T-cell (primary cell): ENCODE results near the gene KIF3A. TPM values are rescaled to one million over a fixed set of nuclear protein-coding genes. Genes with fewer than 3 reads are reported as not detected.

ENCODE experiments used
- ATAC-seq, 4 experiments: fragments of 200-7000 bp in 3 of 4; fragments of 150-1000 bp in 1 of 4; cut with Tn5 transposase; replicated peaks in 1 of 4; 1 replicate in 3 of 4; 2 replicates in 1 of 4; pipeline ENCODE4 v1.10.0; 2021; ENCODE audit warnings: moderate library complexity in 3 of 4, mild to moderate bottlenecking in 2 of 4, moderate number of reproducible peaks in 1 of 4
- CTCF ChIA-PET, 2 donors: fragments of 300-600 bp; sonication (Branson Sonifier 250); formaldehyde crosslinking; loops; one replicate each; lab custom pipeline; 2022; ENCODE audit warnings: antibody characterized with exemption in 2 of 2; lab: Charles Lee
- POLR2A ChIA-PET, 2 donors: fragments of 300-600 bp; sonication (Branson Sonifier 250); formaldehyde crosslinking; loops; one replicate each; lab custom pipeline; 2022; ENCODE audit warnings: antibody characterized with exemption in 2 of 2; lab: Charles Lee
- DNase-seq, 35 experiments: peaks; one replicate each; pipeline versions ENCODE4 v3.0.0 to v3.0.0-alpha.2; 2013 to 2023
- H3K27ac ChIP-seq: one replicate; pipeline ENCODE4 v1.5.1; 2013; ENCODE audit warnings: low read length
- H3K27me3 ChIP-seq, 2 experiments: replicated peaks in 1 of 2; 1 replicate in 1 of 2; 2 replicates in 1 of 2; pipeline versions ENCODE4 v1.6.1 to v1.7.0; 2013; ENCODE audit warnings: low read length in 1 of 2, mixed read lengths in 1 of 2; ENCODE audit not compliant: control insufficient read depth in 2 of 2, insufficient read depth in 2 of 2; ENCODE audit errors: extremely low read depth in 1 of 2
- H3K36me3 ChIP-seq, 2 donors: 1 replicate in 1 of 2; 2 replicates in 1 of 2; pipeline versions ENCODE4 v1.6.1 to v1.7.0; 2013; ENCODE audit warnings: low read length in 1 of 2; ENCODE audit not compliant: control insufficient read depth in 2 of 2, insufficient read depth in 1 of 2; ENCODE audit errors: extremely low read depth in 1 of 2
- H3K4me1 ChIP-seq, 2 experiments: 1 replicate in 1 of 2; 2 replicates in 1 of 2; pipeline versions ENCODE4 v1.6.1 to v1.7.0; 2013; ENCODE audit warnings: low read length in 2 of 2, mixed read lengths in 1 of 2; ENCODE audit not compliant: insufficient read depth in 2 of 2, control insufficient read depth in 1 of 2; ENCODE audit errors: extremely low read depth in 1 of 2
- H3K4me3 ChIP-seq, 2 donors: 1 replicate in 1 of 2; 2 replicates in 1 of 2; pipeline versions ENCODE4 v1.5.1 to v1.7.0; 2013; ENCODE audit warnings: mild to moderate bottlenecking in 2 of 2, low read length in 1 of 2, moderate library complexity in 1 of 2; ENCODE audit not compliant: control insufficient read depth in 1 of 2; ENCODE audit errors: extremely low read depth in 1 of 2
- H3K9me3 ChIP-seq: 2 replicates; pipeline ENCODE4 v1.7.0; 2013
- H3K27ac Mint-ChIP-seq, 2 donors: one replicate each; pipeline ENCODE4 v1.8.0; 2020 to 2021; ENCODE audit warnings: mild to moderate bottlenecking in 2 of 2, mixed read lengths in 2 of 2
- H3K27me3 Mint-ChIP-seq, 2 donors: one replicate each; pipeline ENCODE4 v1.8.0; 2021 to 2022; ENCODE audit warnings: mixed read lengths in 2 of 2
- H3K36me3 Mint-ChIP-seq: one replicate; pipeline ENCODE4 v1.8.0; 2021; ENCODE audit warnings: mixed read lengths
- H3K4me1 Mint-ChIP-seq, 3 donors: one replicate each; pipeline ENCODE4 v1.8.0; 2020 to 2022; ENCODE audit warnings: mixed read lengths in 3 of 3, mild to moderate bottlenecking in 1 of 3
- H3K4me3 Mint-ChIP-seq, 3 donors: one replicate each; pipeline ENCODE4 v1.8.0; 2020 to 2022; ENCODE audit warnings: mild to moderate bottlenecking in 3 of 3, mixed read lengths in 3 of 3, moderate library complexity in 3 of 3
- H3K9me3 Mint-ChIP-seq, 3 donors: one replicate each; pipeline ENCODE4 v1.8.0; 2020 to 2022; ENCODE audit warnings: mixed read lengths in 3 of 3
- WGBS: methylation state at CpG from one replicate; pipeline ENCODE4 v1.1.5; 2013; ENCODE audit warnings: missing lambda C conversion rate; ENCODE audit not compliant: insufficient coverage; 5-methylcytosine and 5-hydroxymethylcytosine counted together
- total RNA-seq, 35 experiments: library from RNA in 6 of 35; stranded (reverse) in 6 of 35; fragments of 120-200 nt in 1 of 35; gene quantifications; one replicate each; pipeline versions ENCODE4 v1.2.1 to v1.2.4 and lab custom pipeline; 2013 to 2026

KIF3A gene
- total RNA-seq, 5 donors from 2014 or later (not counting 1 experiment from before 2014, with no cell fraction given): 13.8 to 15.9 (median 15.2) TPM

DNA sequence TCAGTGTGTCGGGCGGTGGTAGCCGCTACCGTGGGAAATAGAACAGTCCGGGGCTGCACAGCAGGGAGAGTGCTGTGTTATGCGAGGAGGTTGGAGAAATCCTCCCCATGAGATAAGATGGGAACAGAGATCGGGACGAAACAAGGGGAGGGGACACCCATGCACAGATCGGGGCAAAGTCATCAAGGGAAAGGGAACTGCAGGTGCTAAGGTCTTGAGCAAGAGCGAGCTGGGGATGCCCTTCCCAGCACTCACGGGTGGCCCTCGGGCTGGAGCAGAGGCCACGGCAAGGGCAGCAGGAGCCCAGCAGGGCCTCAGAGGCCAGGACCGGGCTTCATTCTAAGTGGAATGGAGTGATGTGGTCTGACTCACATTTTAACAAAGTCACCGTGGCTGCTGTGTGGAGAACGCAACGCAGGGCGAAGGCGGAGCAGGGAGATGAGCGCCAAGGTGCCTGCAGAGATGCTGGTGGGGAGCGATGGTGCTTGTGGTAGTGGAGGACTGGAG, 71.7 kb downstream of the KIF3A start:
- Histone ChIP-seq H3K27ac (no peak overlapping the region), H3K4me3 (no peak overlapping the region), H3K36me3 (no peaks in the 10 kb centered on the region), H3K9me3 (no peaks in the 10 kb centered on the region), H3K27me3 (peaks cover 0 to 7% of the 10 kb centered on the region in 2 experiments), H3K4me1 (peaks cover 0 to 27% of the 10 kb centered on the region in 2 experiments)
- Mint-ChIP-seq H3K4me3 (no peak overlapping the region), H3K9me3 (no peaks in the 10 kb centered on the region), H3K36me3 (no peaks in the 10 kb centered on the region), H3K4me1 (peaks cover 15 to 25% (median 18%) of the 10 kb centered on the region in 3 donors), H3K27ac (no peak overlapping the region), H3K27me3 (peaks cover 0 to 3% of the 10 kb centered on the region in 2 donors)
- ATAC-seq (no peak), DNase-seq (no peak)
- ChIA-PET POLR2A (no interaction called here), CTCF (no interaction called here)
- 98% methylated on average over 18 of the region's 21 CpGs for WGBS

DNA sequence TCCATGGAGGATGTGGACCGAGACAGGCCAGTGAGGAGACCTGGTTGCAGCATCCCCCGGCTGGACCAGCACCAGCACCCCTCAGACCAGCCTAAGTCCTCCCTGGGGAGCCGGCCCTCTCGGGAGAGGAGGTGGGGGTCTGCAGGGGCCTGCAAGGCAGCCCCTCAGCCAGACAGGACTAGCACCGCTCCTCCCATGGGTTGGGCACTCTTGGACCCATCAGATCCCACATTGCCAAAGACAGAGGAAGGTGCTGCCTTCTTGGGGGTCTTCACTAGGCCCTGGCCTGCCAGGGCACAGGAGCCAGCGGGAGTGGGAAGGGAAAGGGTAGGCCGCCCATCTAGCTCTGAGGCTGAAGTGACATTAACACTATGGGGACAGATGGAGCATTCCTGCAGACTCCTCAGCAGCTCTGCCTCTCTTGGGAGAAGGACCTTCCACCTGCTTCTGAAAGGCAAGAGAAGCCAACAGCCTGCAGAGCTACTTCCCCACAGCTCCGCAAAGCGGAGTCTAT, 72.6 kb downstream of the KIF3A start:
- peak overlapping the region in 1 of 2 donors; percentile 23 for H3K27ac Mint-ChIP-seq
- Histone ChIP-seq H3K9me3 (no peaks in the 10 kb centered on the region), H3K27ac (peak overlapping the region; percentile 85), H3K27me3 (peaks cover 0 to 10% of the 10 kb centered on the region in 2 experiments), H3K36me3 (no peaks in the 10 kb centered on the region), H3K4me3 (no peak overlapping the region), H3K4me1 (peaks cover 0 to 27% of the 10 kb centered on the region in 2 experiments)
- H3K36me3 Mint-ChIP-seq: no peaks in the 10 kb centered on the region
- H3K4me3 Mint-ChIP-seq: no peak overlapping the region
- DNase-seq (no peak), ATAC-seq (no peak)
- no peaks in the 10 kb centered on the region for H3K9me3 Mint-ChIP-seq
- ChIA-PET CTCF (no interaction called here), POLR2A (no interaction called here)
- peaks cover 0 to 3% of the 10 kb centered on the region in 2 donors for H3K27me3 Mint-ChIP-seq
- 90% methylated on average over 5 of the region's 9 CpGs for WGBS
- peaks cover 15 to 27% (median 18%) of the 10 kb centered on the region in 3 donors for H3K4me1 Mint-ChIP-seq

GRCh38 chr5:132663771-132664695, 73.3 kb downstream of the KIF3A start:
- Mint-ChIP-seq H3K27me3 (peaks cover 0 to 5% of the 10 kb centered on the region in 2 donors), H3K4me3 (no peak overlapping the region), H3K4me1 (peaks cover 15 to 27% (median 18%) of the 10 kb centered on the region in 3 donors), H3K27ac (peak overlapping the region; percentile 43 to 58), H3K9me3 (no peaks in the 10 kb centered on the region), H3K36me3 (no peaks in the 10 kb centered on the region)
- Histone ChIP-seq H3K27me3 (peaks cover 0 to 11% of the 10 kb centered on the region in 2 experiments), H3K4me1 (peaks cover 0 to 27% of the 10 kb centered on the region in 2 experiments), H3K4me3 (no peak overlapping the region), H3K36me3 (no peaks in the 10 kb centered on the region), H3K9me3 (no peaks in the 10 kb centered on the region), H3K27ac (peak overlapping the region; percentile 85)
- WGBS: 70% methylated on average over 11 of the region's 13 CpGs
- ChIA-PET POLR2A (interaction anchor here in 1 of 2 donors (0.6 kb wide), 1 partner anchor 584 kb away, joined by 3 read pairs; no protein-coding TSS in a partner anchor), CTCF (no interaction called here)
- ATAC-seq (peak in 1 of 4 experiments; percentile 64), DNase-seq (peak in 10 of 35 experiments; percentile 9 to 55 (median 32))

DNA sequence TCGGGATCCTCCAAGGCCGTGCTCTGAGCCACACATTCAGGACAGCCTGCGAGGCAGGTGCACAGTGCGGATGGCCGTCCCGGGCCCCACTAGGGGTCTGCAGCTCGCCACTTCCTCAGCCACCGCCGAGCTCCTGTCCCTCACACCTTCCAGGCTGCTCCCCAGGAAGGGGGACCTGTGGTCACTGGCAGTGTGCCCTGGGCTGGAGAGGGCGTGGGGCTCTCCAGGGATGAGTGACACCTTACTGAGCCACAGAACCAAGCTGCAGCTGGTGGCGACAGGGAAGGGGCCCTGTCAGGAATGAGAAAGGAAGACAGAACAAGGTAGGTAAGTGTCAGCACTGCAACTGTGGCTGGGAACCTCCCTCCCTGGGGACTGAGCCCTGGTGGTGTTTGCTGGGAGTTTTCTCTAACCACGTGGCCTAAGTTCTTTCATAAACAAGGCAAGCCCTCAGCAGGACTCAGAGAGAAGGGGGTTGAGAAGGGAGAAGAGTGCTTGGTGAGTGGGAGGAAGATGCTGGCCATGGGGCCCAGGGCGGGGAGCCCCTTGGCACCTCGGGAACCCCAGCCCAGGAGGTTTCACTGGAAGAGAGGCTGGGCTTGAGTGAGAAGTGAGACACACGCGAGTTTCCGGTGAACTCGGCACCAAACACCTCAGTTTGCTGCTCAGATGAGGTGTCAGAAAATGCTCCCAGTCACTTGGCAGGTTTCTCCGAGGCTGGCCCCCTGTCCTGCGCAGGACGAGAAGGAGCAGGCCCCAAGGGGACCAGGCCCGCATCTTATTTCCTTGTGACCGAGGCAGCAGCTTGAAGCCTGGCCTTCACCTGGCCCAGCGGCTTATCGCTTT, 74.2 kb downstream of the KIF3A start:
- ChIA-PET POLR2A (interaction anchor here in 1 of 2 donors (0.6 kb wide), 1 partner anchor 583 kb away, joined by 3 read pairs; no protein-coding TSS in a partner anchor), CTCF (interaction anchor here in 1 of 2 donors (0.6 kb wide), 1 partner anchor 427 kb away, joined by 4 read pairs; no protein-coding TSS in a partner anchor)
- H3K9me3 ChIP-seq: no peaks in the 10 kb centered on the region

DNA sequence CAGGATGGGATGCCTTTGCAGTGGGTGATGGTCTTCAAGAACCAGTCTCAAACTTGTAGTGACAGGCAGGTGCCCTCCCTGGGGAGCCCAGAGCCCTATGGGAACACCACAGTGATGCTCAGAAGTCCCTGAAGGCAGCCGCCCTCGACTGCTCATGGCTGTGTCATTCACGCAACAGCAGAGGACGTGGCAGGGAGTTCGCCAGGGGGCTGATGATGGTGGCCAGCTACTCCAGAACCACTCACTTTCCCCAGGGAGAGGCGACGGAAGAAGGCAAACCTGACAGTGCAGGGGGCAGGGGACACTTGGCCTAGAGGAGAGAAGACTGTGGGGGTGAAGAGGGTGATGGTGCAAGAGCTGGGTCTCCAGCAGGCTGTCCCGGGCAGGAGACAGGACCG, 75.3 kb downstream of the KIF3A start:
- 88% methylated on average over 3 of the region's 9 CpGs for WGBS

More for the DNA sequence above, 74.2 kb downstream of the KIF3A start:
- peaks cover 0 to 20% of the 10 kb centered on the region in 2 experiments for H3K27me3 ChIP-seq
- H3K27ac ChIP-seq: peak overlapping the region; percentile 85
- no peaks in the 10 kb centered on the region for H3K36me3 ChIP-seq
- Mint-ChIP-seq H3K27me3 (peaks cover 5 to 14% of the 10 kb centered on the region in 2 donors), H3K36me3 (no peaks in the 10 kb centered on the region), H3K4me3 (no peak overlapping the region), H3K9me3 (no peaks in the 10 kb centered on the region), H3K4me1 (peaks cover 15 to 28% (median 18%) of the 10 kb centered on the region in 3 donors), H3K27ac (peak overlapping the region; percentile 8 to 74)
- peaks cover 0 to 27% of the 10 kb centered on the region in 2 experiments for H3K4me1 ChIP-seq
- WGBS: 44% methylated on average over 22 of the region's 25 CpGs
- no peak overlapping the region for H3K4me3 ChIP-seq
- DNase-seq: peak in 14 of 35 experiments; percentile 11 to 62 (median 23)
- peak; percentile 35 to 69 (median 61) for ATAC-seq

More for the DNA sequence above, 75.3 kb downstream of the KIF3A start:
- Mint-ChIP-seq H3K4me3 (no peak overlapping the region), H3K27ac (no peak overlapping the region), H3K27me3 (peaks cover 15 to 23% of the 10 kb centered on the region in 2 donors), H3K4me1 (peaks cover 17 to 38% (median 21%) of the 10 kb centered on the region in 3 donors), H3K9me3 (no peaks in the 10 kb centered on the region), H3K36me3 (no peaks in the 10 kb centered on the region)
- Histone ChIP-seq H3K36me3 (no peaks in the 10 kb centered on the region), H3K27ac (no peak overlapping the region), H3K27me3 (peaks cover 0 to 30% of the 10 kb centered on the region in 2 experiments), H3K9me3 (no peaks in the 10 kb centered on the region), H3K4me3 (no peak overlapping the region), H3K4me1 (peaks cover 0 to 28% of the 10 kb centered on the region in 2 experiments)
- ATAC-seq: no peak
- POLR2A ChIA-PET: no interaction called here
- CTCF ChIA-PET: no interaction called here
- DNase-seq: no peak
